Measurements from ENCODE around the gene POLD3. TPM values are rescaled to one million over a fixed set of nuclear protein-coding genes. Genes with fewer than 3 reads are reported as not detected.

The POLD3 gene
- total RNA-seq, 1 donor from 2014 or later = 5.0 TPM

DNA sequence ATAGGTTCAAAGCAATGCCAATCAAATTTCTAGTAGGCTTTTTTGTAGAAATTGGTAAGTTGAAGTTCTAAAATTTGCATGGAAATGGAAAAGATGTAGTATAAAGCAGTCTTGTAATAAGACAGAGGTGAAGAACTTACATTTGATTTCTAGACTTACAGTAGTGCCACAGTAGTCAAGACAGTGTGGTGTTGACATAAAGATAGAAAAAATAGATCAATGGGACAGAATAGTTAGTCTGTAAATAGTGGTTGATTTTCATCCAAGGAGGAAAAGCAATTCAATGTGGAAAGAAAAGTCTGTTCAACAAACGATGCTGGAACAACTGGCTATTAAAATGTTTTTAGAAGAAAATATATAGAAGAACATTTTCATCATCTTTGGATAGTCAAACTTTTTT is 70.9 kb downstream of the POLD3 start:
- no peak for FAIRE-seq

DNA sequence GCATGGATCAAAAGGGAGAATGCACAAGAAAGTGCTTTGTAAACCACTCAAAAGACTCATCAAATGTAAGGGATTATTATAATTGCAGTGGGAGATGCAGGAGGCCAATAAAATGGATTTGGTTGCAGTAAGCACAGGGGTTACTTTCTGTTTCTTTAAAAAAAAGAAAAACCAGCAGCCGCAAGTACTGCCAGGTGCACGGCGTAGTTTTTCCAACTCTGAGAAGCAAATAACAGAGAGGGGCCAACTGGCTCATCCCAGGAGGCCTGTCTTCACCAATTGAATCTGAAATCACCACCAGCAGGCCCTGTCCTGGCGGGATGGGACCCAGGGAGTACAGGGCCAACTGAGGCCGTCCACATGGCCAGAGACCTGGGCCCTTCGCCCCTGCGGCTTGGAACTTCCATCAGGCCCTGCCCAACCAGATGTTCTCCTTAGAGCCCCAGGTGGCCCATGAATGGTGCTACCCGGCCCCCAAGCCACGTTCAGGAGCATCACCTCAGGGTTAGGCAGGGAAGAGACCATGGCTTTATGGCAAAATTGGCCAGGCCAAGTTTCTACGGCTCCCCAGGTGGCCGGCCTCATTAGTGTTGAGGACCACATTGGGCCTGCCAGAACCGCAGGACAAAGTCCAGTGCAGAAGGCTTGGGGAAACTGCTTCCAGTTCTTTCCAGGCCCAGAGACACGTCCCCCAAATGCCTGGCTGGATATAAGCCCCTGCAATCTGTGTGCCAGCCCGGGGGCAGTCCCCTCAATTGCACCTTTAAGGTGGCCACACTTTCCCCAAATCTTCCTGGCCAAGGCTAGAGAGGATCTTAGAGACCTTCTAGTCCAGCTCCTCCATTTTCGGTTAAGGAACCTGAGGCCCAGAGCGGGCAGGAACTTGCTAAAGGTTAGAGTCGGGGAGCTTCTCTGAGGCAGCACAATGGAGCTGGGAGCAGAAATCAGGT is 77.1 kb downstream of the POLD3 start:
- no peak for FAIRE-seq
- Histone ChIP-seq H3K4me3 (ENCODE audit: low read depth, low read length) (no peak overlapping the region), H3K27me3 (ENCODE audit: control insufficient read depth, insufficient read depth, low read length) (no peaks in the 10 kb centered on the region), H3K36me3 (ENCODE audit: control insufficient read depth, insufficient read depth, low read length) (no peaks in the 10 kb centered on the region)
- DNase-seq (ENCODE audit: low read depth) = no peak
- TF ChIP-seq, protein P1, sequence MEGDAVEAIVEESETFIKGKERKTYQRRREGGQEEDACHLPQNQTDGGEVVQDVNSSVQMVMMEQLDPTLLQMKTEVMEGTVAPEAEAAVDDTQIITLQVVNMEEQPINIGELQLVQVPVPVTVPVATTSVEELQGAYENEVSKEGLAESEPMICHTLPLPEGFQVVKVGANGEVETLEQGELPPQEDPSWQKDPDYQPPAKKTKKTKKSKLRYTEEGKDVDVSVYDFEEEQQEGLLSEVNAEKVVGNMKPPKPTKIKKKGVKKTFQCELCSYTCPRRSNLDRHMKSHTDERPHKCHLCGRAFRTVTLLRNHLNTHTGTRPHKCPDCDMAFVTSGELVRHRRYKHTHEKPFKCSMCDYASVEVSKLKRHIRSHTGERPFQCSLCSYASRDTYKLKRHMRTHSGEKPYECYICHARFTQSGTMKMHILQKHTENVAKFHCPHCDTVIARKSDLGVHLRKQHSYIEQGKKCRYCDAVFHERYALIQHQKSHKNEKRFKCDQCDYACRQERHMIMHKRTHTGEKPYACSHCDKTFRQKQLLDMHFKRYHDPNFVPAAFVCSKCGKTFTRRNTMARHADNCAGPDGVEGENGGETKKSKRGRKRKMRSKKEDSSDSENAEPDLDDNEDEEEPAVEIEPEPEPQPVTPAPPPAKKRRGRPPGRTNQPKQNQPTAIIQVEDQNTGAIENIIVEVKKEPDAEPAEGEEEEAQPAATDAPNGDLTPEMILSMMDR (IDR thresholded peaks at IDR 0.05; ENCODE audit: insufficient read depth, low read length, severe bottlenecking) = no peak

More for the DNA sequence above, 70.9 kb downstream of the POLD3 start:
- TF ChIP-seq, protein P1 (IDR thresholded peaks at IDR 0.05; ENCODE audit: insufficient read depth, low read length, severe bottlenecking) = no peak
- DNase-seq (ENCODE audit: low read depth) = no peak
- Histone ChIP-seq H3K27me3 (ENCODE audit: control insufficient read depth, insufficient read depth, low read length) (no peaks in the 10 kb centered on the region), H3K4me3 (ENCODE audit: low read depth, low read length) (no peak overlapping the region), H3K36me3 (ENCODE audit: control insufficient read depth, insufficient read depth, low read length) (no peaks in the 10 kb centered on the region)

DNA sequence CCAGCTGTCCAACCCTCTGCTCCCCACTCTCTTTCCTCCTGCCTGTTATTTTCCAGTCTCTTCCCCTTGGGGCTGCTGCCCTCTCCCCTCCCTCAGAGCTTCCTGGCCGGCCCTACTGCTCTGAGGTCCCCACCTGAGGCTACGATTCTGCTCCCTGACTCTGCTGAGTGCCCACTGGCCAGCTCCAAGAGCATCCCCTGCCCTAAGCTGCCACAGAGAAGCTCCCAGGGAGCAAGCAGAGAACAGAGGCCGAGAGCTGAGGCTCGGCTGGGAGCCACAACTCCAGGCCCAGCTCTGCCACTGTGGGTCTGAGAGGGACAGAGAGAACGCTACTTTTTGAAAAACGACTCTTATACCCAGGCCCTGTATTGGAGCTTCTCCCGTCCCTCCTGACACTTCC is 77.8 kb downstream of the POLD3 start:
- FAIRE-seq (no peak), DNase-seq (ENCODE audit: low read depth) (no peak)
- no peak overlapping the region for H3K4me3 ChIP-seq (ENCODE audit: low read depth, low read length)
- no peaks in the 10 kb centered on the region for H3K36me3 ChIP-seq (ENCODE audit: control insufficient read depth, insufficient read depth, low read length)
- TF ChIP-seq, protein P1 (IDR thresholded peaks at IDR 0.05; ENCODE audit: insufficient read depth, low read length, severe bottlenecking) = no peak
- H3K27me3 ChIP-seq (ENCODE audit: control insufficient read depth, insufficient read depth, low read length) = no peaks in the 10 kb centered on the region

DNA sequence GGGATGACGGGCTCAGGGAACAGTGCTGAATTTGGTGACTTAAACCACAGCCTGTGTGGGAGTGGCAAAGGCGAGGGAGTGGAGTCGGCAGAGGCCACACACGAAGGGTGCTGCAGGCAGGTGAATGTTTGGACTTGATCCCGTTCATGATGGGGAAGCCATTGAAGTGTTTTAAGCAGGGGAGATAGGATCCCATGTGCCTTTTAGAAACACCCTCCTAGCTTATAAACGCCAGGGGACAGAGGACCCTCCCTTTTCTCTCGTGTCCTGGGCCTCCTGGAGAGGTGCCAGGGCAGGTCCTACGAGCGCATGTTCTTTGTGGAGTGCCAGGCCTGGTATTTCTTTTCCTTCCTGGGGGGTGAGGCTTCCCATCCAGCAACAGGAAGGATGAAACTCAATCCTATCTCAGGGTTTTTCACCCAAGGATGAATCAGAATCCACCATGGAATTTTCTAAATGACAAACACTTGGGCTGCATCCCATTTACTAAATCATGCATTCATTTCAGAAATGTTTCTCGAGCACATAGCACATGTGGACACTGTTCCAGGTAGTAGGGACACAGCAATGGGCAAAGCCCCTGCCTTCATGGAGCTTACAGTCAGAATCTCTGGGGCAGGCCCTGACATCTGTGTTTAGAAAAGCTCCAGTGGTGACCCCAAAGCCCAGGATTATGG is 79.3 kb downstream of the POLD3 start:
- H3K27me3 ChIP-seq (ENCODE audit: control insufficient read depth, insufficient read depth, low read length) = no peaks in the 10 kb centered on the region
- H3K36me3 ChIP-seq (ENCODE audit: control insufficient read depth, insufficient read depth, low read length) = no peaks in the 10 kb centered on the region
- TF ChIP-seq, protein P1 (IDR thresholded peaks at IDR 0.05; ENCODE audit: insufficient read depth, low read length, severe bottlenecking) = no peak
- H3K4me3 ChIP-seq (ENCODE audit: low read depth, low read length) = no peak overlapping the region
- peak; percentile 27 for DNase-seq (ENCODE audit: low read depth)
- FAIRE-seq = no peak

DNA sequence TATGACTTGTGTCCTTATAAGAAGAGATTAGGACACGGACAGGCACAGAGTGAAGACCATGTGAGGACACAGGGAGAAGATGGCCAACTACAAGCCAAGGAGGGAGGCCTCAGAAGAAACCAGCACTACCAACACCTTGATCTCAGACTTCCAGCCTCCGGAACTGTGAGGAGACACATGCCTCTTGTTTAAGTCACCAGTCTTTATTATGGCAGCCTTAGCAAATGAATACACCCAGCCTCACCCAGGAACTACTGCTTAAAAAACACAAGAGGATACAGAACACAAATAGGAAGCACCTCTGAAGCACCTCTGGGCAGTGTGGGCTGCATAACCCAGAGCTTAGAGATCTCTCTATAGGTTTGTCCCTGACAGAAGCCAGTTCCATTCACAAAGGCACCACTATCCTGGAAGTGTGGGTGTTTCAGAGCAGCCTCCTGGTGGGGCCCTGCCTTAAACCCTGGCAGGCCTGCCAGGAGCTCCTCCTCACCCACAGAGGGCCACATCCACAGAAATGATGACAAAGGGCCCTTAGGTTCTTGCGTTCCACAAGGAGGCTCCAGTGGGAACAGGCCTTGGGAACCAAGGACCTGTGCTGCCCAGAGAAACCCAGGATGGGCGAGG is 80.1 kb downstream of the POLD3 start:
- DNase-seq (ENCODE audit: low read depth) (peak; percentile 25), FAIRE-seq (no peak)
- Histone ChIP-seq H3K36me3 (ENCODE audit: control insufficient read depth, insufficient read depth, low read length) (no peaks in the 10 kb centered on the region), H3K4me3 (ENCODE audit: low read depth, low read length) (no peak overlapping the region), H3K27me3 (ENCODE audit: control insufficient read depth, insufficient read depth, low read length) (no peaks in the 10 kb centered on the region)
- TF ChIP-seq, protein P1 (IDR thresholded peaks at IDR 0.05; ENCODE audit: insufficient read depth, low read length, severe bottlenecking) = no peak

Measured in bronchial epithelial cell (primary cell).